Measurements from ENCODE around the gene CFAP299. TPM values are rescaled to one million over a fixed set of nuclear protein-coding genes. Genes with fewer than 3 reads are reported as not detected.

Gene CFAP299
- total and polyA plus RNA-seq, 9 of the 15 experiments (the other 6 are each of a cell fraction or from before 2014, with no cell fraction given) = 0.09 to 3.0 (median 0.76) TPM

- Histone ChIP-seq H4K20me1 (replicated peaks; ENCODE audit: control insufficient read depth, insufficient read depth, low read length) (no peaks in the 10 kb centered on the region), H3K4me2 (ENCODE audit: insufficient read depth, low read length) (no peak overlapping the region), H3K36me3 (ENCODE audit: control insufficient read depth, insufficient read depth, low read length) (no peaks in the 10 kb centered on the region), H3K4me1 (replicated peaks in 1 of 2; ENCODE audit: control insufficient read depth in 2 of 2, insufficient read depth in 2 of 2, low read length in 2 of 2) (no peaks in the 10 kb centered on the region), H3K9me3 (replicated peaks; ENCODE audit: control insufficient read depth, insufficient read depth, low read depth, low read length) (no peaks in the 10 kb centered on the region), H3K27me3 (ENCODE audit: control insufficient read depth in 2 of 2, insufficient read depth in 2 of 2, low read length in 2 of 2) (no peaks in the 10 kb centered on the region), H2AFZ (ENCODE audit: low read depth, low read length) (no peak overlapping the region), H3K27ac (ENCODE audit: extremely low read depth, low read depth, low read length) (no peak overlapping the region), H3K4me3 (no peak overlapping the region), H3K9me1 (ENCODE audit: control insufficient read depth, insufficient read depth, low read length) (no peaks in the 10 kb centered on the region), H3K9ac (ENCODE audit: insufficient read depth in 1 of 2, low read depth in 2 of 2, low read length in 2 of 2) (no peak overlapping the region), H3K79me2 (ENCODE audit: control insufficient read depth, insufficient read depth, low read length) (no peaks in the 10 kb centered on the region)
- in situ Hi-C loops (cut with MboI) (no loop called here), intact Hi-C loops (cut with micrococcal nuclease) (no loop called here)
- ATAC-seq = no peak
- no peak for FAIRE-seq
- ChIA-PET CTCF (ENCODE audit: low intra/inter-chr PET ratio) (no interaction called here), POLR2A (no interaction called here)
- WGBS (ENCODE audit: insufficient coverage, low coverage, missing lambda C conversion rate) = 8% methylated on average over 1 of the region's 1 CpG
- no TSS peak for BruUV-seq (replicated peaks)
- DNase-seq (ENCODE audit: extremely low read depth in 1 of 4, low spot score in 3 of 4) = no peak
- TF ChIP-seq RAD51 (IDR thresholded peaks at IDR 0.05; ENCODE audit: borderline replicate concordance, low read depth) (0 out of 2 replicates have a peak, but pooled peaks have one; percentile 35), SAP30 (IDR thresholded peaks at IDR 0.05; ENCODE audit: borderline replicate concordance, insufficient read depth, low read depth, low read length, poor library complexity, severe bottlenecking) (no peak), ARID3A (IDR thresholded peaks at IDR 0.05; ENCODE audit: borderline replicate concordance, low read depth, low read length) (no peak), ZNF384 (IDR thresholded peaks at IDR 0.05; ENCODE audit: low read depth, low read length) (no peak), USF2 (CRISPR knock-in tag; IDR thresholded peaks at IDR 0.05) (peak; percentile 54), TFE3 (CRISPR knock-in tag; IDR thresholded peaks at IDR 0.05) (peak; percentile 87), HLTF (IDR thresholded peaks at IDR 0.05) (no peak), NFE2L1 (tag; IDR thresholded peaks at IDR 0.05; ENCODE audit: borderline replicate concordance, low read depth) (no peak), TOE1 (IDR thresholded peaks at IDR 0.05; ENCODE audit: borderline replicate concordance) (peak; percentile 77; the same call in 1 of the 2 replicates), TOE1 (CRISPR knock-in tag; IDR thresholded peaks at IDR 0.05; ENCODE audit: borderline replicate concordance, low read depth) (no peak), THRB (CRISPR knock-in tag; conservative IDR thresholded peaks at IDR 0.05) (0 out of 2 replicates have a peak, but pooled peaks have one; percentile 36), POU5F1 (IDR thresholded peaks at IDR 0.05; ENCODE audit: borderline replicate concordance, low read depth, low read length, partially characterized antibody) (no peak)
Measured at GRCh38 chr4:80312124-80312523, 23.4 kb upstream of the CFAP299 start.

Measured in K562 (cell line).